GM12873 (cell line): ENCODE results near the gene PCSK2.

Experiments used
- TF ChIP-seq, protein P1 (sequence below): IDR thresholded peaks from 2 replicates; pipeline ENCODE4 v1.5.1; 2012; ENCODE audit warnings: low read depth, mild to moderate bottlenecking, moderate library complexity, low read length, control low read depth; ENCODE audit not compliant: insufficient read depth; ENCODE audit errors: missing control alignments

Gene PCSK2

DNA sequence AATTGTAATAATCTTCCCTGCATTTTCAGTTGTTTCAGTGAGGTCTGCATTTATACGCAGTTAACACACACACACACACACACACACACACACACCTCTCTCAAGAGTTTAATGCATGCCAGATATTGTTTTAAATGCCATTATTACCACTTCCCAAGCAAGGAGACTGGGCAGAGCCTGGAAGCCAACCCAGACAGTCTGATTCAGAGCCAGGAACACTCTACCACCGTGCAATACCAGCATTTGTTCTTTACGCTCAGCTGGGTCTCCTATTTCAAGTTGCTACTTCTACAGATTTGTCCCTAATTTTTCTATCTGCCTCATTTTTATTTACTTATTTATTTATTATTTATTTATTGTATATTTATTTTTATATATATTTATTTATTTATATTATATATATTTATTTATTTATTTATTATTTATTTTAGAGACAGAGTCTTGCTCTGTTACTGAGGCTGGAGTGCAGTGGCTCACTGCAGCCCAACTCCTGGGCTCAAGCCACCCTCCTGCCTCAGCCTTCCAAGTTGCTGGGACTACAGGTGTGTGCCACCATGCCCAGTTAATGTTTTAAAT is 68.4 kb downstream of the PCSK2 start:
- TF ChIP-seq, protein P1, sequence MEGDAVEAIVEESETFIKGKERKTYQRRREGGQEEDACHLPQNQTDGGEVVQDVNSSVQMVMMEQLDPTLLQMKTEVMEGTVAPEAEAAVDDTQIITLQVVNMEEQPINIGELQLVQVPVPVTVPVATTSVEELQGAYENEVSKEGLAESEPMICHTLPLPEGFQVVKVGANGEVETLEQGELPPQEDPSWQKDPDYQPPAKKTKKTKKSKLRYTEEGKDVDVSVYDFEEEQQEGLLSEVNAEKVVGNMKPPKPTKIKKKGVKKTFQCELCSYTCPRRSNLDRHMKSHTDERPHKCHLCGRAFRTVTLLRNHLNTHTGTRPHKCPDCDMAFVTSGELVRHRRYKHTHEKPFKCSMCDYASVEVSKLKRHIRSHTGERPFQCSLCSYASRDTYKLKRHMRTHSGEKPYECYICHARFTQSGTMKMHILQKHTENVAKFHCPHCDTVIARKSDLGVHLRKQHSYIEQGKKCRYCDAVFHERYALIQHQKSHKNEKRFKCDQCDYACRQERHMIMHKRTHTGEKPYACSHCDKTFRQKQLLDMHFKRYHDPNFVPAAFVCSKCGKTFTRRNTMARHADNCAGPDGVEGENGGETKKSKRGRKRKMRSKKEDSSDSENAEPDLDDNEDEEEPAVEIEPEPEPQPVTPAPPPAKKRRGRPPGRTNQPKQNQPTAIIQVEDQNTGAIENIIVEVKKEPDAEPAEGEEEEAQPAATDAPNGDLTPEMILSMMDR = no peak

- TF ChIP-seq, protein P1 = no peak
Observed at GRCh38 chr20:17295991-17296390, 69.2 kb downstream of the PCSK2 start.

- TF ChIP-seq, protein P1 = no peak
Observed at GRCh38 chr20:17298171-17298570, 71.3 kb downstream of the PCSK2 start.

DNA sequence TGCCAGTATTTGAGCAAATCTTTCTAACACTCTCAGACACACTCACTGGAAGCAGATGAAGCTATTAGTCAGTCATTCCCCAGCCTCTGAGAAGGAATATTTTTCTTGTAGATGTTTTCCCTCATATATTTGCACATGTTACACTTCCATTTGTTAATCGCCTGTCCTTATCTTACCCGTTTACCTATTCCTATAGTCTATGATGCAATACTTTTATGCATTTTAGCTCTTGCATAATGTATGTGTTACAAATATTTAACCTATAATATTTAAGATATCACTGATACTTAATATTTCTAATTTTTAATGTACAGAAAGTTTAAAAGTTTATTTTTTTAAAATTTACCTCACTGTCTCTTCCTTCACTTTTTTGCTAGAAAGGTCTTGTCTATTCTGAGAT is 71.9 kb downstream of the PCSK2 start:
- TF ChIP-seq, protein P1 = no peak

DNA sequence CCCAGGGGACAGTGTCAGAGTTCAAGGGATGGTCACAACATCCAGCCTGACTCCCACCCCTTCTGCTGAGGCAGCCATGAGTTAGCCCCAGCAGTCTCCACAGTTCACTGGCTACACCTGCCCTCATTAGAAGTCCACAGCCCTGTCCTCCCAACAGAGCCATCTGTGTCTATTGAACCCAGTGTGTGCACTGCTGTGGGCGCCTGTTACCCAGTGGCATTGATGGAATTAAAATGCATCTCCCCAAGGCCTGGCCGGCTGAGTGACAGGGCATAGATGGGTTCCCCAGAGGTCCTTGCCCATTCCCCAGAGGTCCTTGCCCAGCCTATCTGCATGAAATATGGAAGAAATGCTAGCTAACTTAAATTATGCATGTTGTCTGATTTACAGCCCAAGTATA is 73.3 kb downstream of the PCSK2 start:
- TF ChIP-seq, protein P1 = no peak

GRCh38 chr20:17304774-17305173 is 77.9 kb downstream of the PCSK2 start:
- TF ChIP-seq, protein P1 = no peak

- TF ChIP-seq, protein P1 = no peak
Observed at GRCh38 chr20:17306427-17306826, 79.6 kb downstream of the PCSK2 start.

- TF ChIP-seq, protein P1 = no peak
Observed at GRCh38 chr20:17314264-17314663, 87.4 kb downstream of the PCSK2 start.
